Activated CD4-positive, CD25-positive, alpha-beta regulatory T cell treated with anti-CD3 and anti-CD28 coated beads, Interleukin-2, amount 50 U/mL, for 16 hours (primary cell): ENCODE measurements around the gene PPM1H.
"Not testable (repeated sequence)": the region's sequence is repeated elsewhere in the genome, so short reads cannot be mapped to it uniquely, and the experiment has no call there.

ENCODE experiments used
- DNase-seq: peaks from one replicate; pipeline ENCODE4 v3.0.0-alpha.2; 2020; ENCODE audit warnings: low read depth, low spot score

PPM1H gene

GRCh38 chr12:62737188-62737587 is 197.8 kb downstream of the PPM1H start:
- DNase-seq = no peak

DNA sequence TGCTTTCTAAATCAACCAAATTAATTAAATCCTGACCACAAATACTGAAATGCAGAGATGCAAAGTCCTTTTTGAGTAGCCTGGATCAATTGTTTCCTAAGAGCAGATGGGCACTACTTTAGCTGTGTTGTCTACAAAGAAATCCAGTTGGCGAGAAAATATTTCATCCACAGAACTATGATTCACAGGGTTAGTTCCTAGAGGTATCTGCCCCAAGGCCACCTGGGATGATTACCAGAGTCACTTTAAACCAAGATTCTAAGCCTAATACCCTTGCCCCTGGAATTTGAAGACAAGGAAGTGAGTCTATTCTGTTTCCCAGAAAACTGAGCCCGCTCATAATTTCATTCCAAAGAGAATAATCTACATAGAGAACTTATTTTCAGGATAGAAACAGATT is 198.4 kb downstream of the PPM1H start:
- no peak for DNase-seq

GRCh38 chr12:62732861-62733427 is 202.0 kb downstream of the PPM1H start:
- DNase-seq = no peak

DNA sequence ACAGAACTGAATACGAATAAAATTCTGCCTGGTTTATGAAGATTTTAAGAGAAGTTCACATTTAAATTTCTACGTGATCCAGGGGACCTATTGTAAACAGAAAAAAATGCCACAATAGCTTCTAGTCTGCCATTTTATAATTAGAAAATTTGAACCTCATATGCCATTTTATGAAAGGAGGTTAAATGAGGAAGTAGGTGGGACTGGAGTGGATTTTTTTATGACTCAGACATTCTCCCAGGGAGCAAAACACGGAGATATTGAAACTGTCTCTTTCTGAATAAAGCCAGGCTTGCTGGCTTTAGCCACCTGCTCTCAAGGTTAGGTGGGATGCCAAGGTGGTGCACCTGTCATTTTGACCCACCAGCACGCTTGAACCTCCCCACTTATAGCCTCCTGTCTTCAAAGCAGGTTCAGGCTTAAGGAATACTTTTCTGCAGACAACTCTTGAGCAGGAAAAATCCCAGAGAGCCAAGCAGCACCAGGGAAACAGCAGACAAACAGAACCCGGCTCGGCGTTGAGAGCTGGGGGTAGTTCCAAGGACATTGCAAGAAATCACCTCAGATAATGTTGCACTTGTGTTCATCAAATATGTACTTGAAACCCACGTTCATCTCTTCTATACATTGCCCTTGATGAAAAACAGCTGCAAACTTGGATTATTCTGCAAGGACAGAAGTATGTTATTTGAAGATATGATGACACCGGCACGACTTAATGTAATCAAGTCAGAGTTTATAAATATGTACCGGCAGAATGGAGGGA is 203.7 kb downstream of the PPM1H start:
- DNase-seq = no peak

DNA sequence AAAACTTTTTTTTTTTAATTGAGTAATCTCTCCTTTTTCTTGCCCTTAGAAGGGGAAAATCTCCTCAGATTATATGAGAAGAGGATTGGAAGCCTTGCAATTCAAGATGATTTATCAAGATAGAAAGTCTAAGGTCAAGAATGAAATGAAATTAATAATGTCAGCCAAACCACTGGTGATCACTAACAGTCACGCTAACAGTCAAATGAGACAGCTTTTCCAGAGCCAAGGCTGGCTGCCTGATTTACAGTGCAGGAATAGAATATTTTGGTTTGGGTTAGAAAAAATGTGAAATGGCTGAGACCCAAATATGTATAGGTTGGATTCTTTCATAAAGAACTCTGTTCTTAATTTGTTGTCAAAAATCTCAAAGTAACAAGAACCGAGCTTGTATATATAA is 204.3 kb downstream of the PPM1H start:
- no peak for DNase-seq

- DNase-seq = not testable (repeated sequence)
These were observed 205.1 kb downstream of the PPM1H start for GRCh38 chr12:62729579-62730544.

DNA sequence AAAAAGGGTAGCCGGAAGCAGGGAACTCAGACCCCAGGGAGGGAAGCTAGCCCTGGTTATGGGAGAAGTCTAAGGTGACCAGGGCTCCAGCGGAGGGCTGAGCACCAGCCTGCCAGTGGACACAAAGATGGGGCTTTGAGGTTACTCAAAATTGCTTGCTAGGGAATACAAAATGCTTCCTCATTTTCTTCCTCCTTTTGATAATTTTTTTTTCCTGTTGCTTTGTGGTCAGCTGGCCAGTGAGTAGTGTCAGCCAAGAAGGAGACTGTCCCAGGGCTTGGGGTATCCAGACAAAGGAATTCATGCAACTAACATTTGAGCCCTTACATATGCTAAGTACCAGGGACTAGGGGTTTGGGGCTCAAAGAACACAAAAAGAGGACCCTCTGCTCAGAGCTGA is 206.2 kb downstream of the PPM1H start:
- DNase-seq = no peak

DNA sequence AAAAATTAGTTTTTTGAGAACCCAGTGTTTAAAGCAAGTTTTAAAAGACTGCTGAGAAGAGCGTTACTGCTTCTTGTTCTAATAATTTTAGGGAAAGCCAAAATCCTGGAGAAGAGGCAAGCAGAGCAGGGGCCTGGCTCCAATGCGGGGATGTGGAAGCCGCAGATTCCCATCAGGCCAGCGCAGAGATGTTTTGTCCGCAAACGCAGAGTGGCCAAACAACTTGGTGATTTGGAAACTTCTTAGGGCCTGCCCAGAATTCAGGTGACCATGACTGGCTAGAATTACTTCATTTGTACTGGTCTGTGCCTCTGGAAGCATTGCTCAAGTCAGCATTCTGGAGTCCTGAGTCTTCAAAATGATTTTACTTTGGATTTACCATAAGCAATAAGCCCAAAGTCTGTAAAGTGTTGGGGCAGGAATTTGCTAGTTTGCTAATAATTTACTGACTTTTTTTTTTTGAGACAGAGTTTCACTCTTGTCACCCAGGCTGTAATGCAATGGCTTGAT is 208.4 kb downstream of the PPM1H start:
- DNase-seq = no peak

- DNase-seq = no peak
These were observed 209.2 kb downstream of the PPM1H start for GRCh38 chr12:62725781-62726180.

DNA sequence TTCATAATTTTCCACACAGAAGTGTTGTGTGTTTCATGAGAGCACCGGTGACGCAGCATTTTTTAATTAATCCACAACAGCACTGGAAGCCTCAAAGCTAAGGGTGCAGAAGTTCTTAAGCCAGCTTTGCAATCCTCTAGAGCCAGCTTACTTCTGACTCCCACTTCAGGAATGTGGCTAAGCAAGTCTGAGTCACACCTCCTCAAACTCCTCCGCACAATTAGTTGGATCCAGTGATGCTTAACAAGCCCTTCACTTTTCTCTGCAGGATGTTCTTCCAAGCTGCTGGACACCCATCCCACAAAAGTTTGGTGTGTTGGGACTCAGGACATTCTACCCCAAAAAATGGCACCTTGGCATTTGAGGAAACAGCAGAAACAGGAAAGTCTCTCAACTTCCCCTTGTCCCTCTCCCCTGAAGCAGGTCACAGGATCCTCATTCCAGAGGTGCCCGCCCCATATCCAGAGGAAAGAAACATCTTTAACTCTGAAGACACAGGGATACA is 210.0 kb downstream of the PPM1H start:
- no peak for DNase-seq

DNA sequence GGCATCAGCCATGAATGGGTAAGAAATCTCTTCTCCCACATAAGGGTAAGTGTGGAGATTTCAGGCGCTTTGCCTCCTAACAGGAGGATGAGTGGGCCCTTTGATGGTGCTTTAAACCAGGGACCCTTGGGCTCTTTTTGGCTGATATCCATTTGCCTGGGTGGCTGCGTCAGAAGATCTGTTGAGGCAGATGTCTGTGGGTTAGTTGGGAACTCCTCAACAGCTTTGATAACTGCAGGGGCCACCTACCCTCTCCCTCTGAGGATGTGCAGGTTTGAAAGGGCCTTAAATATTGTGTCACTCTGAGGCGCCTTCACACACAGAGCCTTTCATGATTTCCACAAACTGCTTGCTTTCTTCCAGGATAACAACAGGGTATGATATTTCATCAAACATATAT is 210.7 kb downstream of the PPM1H start:
- DNase-seq = no peak

DNA sequence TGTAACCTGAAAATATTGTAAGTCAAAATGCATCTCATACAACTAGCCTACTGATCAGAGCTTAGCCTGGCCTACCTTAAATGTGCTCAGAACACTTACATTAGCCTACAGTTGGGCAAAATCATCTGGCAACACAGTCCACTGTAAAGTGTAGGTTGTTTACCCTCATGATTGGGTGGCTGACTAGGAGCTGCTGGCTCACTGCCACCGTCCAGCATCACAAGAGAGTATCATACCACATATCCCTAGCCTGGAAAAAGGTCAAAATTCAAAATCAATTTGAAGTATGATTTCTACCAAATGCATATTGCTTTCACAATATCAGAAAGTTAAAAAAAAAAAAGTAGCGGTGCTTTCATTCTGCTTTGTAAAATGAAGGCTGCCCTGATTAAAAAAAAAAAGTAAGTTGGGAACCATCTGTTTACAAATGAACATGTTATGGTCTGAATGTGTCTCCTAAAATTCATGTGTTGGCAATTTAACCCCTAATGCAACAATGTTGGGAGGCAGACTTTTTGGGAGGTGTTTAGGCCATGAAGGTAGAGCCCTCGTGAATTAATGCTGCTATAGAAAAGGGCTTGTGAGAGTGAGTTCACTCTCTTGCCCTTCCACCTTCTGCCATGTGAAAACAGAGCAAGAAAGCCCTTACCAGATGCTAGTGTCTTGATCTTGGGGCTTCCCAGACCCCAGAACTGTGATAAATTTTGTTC is 211.8 kb downstream of the PPM1H start:
- no peak for DNase-seq

DNA sequence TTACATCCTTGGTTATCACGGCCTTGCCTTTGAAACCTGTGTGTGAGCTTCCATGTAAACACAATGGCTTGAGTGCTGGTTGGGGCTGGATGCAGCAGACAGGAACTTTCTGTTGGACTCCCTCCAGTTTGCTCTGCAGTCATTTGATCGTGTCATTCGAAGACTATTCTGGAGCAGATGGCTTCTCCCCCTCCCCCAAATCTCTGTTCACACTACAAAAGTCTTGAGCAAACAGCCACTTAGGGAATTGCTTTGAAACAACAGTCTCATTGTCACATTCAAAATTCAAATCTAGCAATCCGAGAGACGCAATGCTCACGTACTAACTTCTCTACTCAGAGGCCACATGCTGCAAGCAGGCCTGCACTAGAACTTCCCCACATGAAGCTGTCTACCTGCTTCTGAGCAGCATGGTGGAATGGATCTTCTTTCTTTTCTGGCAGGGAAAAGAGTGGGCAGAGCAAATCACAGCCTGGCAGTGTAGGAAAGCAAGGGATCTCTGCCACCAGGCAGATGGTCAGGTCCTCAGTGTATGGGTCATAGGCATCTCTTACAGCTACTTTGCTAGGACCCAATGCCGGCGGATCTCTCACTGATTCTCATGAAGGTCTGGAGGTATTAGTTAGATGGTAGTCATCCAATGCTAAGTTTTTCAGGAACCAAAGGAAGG is 214.2 kb downstream of the PPM1H start:
- DNase-seq = no peak

DNA sequence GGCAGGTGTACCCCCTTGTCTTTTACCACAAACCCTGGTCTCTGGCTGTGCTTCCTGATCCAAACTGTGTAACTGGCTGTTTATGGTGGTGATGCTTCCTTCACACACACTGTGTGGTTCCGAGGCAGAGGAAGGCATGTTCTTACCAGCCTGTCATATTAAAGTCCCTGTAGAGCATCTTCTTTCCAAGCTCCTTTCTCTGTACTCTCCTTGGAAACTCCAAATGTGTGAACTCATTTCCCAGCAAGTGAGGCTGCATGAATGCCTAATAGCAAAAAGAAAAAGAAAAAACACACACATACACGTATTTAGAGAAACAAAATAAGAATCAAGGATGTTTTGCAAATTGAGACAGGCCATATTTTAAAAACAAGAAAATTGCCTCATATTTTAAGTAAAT is 214.9 kb downstream of the PPM1H start:
- no peak for DNase-seq

- DNase-seq = no peak
These were observed 216.1 kb downstream of the PPM1H start for GRCh38 chr12:62718762-62719426.

GRCh38 chr12:62717643-62718042 is 217.3 kb downstream of the PPM1H start:
- DNase-seq = no peak

GRCh38 chr12:62716866-62717525 is 218.0 kb downstream of the PPM1H start:
- no peak for DNase-seq

GRCh38 chr12:62716037-62716436 is 218.9 kb downstream of the PPM1H start:
- no peak for DNase-seq
